HuH-7 (cell line): ENCODE measurements around the gene ICE2.

Experiments used
- DNase-seq: peaks from one replicate; pipeline ENCODE4 v3.0.0; 2011; ENCODE audit warnings: low spot score

Gene ICE2

DNA sequence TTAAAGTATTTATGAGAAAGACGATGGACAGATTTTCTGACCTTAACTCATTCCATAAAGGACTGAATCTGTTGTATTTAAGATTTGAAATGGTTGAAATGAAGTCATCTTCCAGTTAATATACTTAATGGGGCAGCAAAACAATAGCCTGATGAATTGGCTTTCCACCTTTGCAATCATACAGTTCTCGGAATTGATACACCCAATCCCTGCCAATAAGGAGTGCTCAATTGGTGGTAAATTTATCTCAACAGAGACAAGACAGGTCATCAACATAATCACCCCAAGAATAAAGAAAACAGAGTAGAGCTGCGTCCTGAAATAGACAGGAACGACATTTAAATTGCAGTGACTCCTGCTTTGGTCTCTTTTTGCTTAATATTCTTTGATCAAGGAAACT, 92.3 kb downstream of the ICE2 start:
- DNase-seq: no peak

DNA sequence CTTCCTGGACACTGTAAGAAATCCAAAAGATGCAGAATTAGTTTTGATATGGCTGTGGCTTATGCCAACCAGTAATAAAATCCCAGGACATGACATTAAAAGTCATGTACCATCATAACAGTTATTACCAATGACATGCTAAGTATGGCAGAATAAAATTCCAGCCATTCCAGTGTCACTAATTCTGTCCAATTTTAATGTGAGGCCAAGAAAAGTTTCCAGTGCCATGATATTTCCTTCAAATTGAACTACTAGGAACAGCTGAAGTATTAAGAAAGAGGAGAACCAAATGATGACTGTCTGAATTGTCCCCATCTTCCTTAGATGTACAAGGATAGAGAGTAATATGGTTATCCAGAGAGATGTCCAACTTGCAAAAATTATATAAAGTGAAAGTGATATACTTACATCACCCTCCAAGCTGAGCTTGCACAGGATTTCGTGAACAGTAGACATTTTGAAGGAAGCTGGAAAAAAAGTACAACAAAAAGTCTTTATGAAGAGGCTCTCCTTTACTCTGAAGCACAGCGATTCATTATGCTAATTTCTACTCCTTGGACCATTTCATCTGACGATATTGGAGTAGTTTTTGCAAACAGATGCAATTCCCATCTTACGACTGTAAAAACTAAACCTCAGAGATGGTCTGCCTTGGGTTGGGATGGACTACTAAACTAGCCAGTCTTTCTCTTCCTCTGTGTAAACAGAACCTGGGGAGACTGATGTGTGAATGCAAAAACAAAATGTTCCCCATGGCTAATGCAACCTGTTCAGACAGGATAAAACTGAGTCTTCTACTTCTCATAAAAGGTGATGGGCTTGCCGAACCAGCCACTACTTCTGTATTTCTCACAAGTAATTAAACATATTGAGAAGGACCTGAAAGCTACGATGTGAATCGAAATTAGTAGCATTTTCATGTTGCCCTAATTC, 93.1 kb downstream of the ICE2 start:
- no peak for DNase-seq

DNA sequence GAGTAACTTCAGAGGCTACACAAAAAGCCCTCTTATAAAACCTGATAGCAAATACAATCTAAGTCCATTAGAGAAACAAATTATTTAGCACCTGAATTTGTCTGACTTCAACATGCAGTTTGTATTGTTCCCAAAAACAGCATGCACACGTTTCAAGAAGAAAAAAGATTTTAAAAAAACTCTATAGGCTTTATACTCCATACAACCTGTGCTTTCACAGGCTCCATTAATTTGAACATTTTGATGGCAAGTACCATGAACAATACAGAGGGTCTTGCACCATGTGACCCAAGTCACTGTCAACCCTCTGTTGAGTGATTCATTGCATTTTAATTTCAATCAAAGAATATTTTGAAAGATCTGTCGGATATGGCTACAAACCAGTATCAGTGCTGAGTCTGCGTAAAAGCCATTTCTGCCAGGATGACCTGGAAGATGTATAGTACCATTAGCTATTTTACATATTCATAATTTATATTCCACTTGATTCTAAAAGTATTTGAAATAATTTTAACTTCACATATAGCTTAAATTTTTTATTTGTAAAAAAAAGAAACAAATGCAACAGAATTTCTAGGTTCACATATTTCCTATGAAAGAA, 94.3 kb downstream of the ICE2 start:
- DNase-seq: no peak

DNA sequence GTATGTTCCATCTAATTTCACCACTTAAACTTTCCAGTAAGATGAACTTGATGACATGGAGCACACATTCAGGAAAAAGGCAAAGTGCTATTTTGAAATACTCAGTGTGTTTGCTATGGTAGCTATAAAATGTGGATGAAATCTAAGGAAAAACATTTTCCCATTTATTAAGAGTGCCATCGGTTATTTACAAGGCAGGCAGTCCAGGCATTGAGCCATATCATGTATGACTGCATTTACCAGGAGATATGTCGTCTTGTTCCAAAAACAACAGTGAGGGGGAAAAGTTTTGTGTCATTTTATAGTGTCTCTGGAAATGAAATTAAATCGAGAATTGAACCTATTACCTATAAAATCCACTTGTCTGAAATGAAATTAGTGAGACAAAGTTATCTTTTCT, 94.9 kb downstream of the ICE2 start:
- DNase-seq: no peak

DNA sequence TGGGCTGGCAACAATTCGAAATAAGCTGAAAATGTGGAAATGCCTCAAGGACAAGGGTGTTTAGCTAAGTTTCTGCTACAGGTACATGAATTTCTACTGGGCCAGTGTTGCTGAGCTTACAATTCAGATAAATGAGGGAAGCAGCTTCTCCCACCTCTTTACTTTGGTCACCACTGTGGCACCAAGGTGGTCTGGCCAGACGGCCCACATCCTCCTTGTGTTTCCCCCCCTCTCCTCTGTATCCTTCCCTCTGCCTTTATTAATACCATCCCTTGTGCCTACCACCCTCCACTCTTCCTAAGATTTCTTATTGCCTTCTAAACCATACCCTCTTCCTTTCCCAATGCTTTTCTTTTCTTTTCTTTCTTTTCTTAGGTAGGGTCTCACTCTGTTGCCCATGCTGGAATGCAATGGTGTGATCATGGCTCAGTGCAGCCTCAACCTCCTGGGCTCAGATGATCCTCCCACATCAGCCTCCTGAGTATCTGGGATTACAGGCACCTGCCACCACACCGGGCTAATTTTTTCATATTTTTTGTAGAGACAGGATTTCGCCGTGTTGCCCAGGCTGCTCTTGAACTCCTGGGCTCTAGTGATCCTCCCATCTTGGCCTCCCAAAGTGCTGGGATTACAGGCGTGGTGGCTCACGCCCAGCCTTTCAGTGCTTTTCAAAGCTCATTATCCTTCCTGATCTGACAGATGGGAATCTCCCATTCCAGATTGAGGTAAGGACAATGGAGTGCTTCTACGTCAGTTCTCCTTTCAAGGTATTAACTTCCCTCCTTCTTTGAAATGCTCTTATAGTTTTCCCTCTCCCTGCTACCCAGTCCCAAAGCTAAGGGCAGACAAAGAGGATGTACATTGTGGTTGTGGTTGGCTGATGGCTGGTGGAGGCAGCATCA, 95.9 kb downstream of the ICE2 start:
- no peak for DNase-seq

DNA sequence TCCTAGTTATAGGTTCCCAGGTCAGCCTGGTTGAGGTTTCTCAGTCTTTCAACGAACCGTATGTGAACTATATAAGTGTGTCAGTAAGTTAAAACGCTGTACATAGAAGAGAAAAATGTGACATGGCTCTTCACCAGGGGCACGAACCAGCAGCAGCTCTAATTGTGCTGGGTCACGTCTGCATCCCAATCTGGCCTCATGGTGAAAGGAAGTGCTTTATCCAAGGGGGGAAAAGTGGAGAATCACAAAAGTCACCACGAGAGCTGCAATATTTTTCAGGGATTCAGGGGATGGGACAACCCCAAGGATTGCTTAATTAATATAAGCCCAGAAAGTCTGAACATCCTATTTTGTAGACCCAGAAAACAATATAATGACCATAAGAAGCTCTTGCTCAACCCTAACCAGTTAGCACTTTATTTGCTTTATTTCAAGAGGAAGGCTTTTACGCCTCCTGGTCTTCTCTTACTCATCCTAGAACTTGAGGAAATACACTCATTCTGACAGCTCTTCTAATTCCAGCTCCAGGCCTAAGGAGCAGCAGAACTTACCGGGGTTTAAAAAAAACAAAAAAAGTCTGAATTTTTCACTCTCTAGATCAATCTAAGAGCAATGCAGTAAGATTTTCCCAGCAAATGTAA, 97.7 kb downstream of the ICE2 start:
- DNase-seq: no peak

DNA sequence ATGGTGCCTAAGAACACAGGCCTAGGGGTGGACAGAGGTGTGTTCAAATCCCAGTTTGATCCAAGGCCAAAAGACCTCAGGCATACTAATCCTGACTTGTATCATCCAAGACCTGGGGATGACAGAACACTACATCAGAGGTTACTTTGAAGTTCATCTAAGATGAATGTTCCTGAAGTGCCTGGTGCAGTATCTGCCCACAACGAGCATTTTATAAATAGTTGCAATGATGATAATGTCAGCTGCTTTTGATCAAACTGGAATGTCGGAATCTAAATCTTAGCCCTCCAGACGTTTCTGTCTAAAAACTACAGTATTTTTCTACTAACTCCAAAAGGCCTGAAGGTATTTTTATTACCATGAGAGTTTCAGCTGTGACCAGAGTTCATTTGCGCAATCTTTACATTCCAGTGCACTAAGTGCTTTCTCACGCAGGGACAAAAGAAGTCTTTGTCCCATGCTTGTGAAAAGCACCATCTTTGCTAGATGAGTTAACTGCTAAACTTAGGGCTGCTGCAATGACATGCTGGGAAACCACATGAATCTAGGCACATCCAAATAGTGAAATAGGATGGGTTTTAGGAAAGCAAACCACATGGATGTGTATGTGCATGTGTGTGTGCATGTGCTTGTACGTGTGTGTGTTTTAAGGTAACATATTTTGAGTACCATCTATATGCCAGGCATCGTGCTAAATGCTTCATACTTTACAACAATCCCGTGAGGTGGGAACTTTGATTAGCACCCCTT, 99.2 kb downstream of the ICE2 start:
- DNase-seq: peak; percentile 64

DNA sequence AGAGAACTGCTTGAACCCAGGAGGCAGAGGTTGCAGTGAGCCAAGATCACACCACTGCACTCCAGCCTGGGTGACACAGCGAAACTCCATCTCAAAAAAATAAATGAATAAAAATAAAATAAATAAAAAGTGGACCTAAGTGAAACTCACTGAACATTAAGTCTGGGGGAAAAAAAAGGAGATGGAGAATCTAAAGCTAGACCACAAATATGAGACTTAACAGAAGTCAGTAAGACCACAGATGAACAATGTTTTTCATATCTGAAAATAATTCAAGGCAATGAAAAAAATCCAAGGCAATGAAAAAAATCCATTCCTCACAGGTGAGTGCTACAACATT, 99.8 kb downstream of the ICE2 start:
- DNase-seq: no peak

DNA sequence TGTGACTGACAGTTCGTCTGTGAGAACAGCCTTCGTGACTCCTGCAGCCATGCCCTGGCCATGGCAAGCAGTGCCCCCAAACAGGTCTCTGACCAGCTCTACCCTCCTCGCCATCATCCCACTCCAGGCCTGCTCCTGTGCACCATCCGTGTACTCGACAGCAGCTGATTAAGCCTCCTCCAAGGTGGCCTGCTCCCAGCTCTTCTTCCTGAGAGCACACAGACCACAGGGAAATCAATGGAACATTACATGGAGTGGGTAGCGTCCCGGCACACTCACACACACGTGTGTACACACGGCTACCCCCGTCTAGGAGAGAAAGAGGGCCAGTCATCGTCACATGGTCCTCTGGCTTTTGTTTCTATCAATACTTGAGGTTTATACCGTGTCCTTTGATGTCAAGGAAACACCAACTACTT, 102.3 kb downstream of the ICE2 start:
- no peak for DNase-seq

DNA sequence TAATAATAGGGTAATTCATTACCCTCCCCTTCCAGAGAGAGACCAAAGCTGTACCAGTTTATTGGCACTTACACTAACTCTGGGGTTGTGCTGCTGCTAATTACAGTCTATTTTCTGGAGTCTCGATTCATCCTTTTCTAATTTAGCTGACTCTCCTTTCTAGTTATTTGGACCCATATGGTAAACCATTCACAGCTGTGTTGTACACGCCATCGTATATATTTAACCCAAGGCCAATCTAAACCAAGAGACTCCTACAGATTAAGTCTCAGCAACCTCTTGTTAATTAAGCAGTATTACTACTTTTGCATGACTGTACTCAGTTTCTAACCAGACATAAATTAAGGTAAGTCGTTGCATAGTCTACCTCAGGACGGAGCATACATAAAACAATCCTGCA, 103.6 kb downstream of the ICE2 start:
- DNase-seq: no peak

DNA sequence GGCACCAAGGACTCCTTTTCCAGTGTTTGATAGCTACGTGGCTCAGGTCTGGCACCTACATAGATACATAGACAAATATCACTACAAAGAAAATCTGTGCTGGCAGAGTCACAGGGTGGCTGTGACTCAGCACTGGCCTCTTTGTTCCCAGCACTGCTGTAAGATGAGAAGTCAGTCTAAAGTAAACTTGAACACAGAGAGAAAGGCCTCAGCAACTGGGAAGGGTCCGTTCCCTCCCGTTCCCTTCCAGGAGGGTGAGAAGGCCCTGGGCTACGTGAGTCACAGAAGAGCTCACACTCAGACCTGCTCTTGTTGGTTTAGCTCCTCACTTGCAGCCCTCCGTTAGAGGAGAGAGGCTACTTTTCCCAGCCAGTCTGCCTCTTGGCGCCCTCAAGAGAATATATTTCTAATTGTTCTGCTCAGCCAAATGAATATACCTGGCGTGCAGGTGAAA, 104.3 kb downstream of the ICE2 start:
- peak; percentile 69 for DNase-seq

DNA sequence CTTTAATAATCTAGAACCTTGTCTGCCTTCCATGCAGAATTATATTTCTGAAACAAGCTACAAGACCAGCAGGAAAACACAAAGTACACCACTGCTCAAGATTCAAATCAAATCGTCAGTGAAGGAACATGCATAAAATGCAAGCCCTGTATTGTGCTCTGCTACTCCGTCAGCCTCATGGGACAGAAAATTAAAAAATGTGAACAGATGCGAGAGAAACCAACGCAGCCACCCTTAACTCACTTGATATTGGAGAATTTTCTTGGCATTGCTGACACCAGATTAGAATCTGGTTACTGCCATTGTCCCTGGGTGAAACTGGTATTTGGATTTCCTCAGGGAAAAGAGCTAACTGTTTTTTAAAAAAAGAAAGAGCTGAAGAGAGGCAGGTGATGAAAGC, 104.7 kb downstream of the ICE2 start:
- no peak for DNase-seq

DNA sequence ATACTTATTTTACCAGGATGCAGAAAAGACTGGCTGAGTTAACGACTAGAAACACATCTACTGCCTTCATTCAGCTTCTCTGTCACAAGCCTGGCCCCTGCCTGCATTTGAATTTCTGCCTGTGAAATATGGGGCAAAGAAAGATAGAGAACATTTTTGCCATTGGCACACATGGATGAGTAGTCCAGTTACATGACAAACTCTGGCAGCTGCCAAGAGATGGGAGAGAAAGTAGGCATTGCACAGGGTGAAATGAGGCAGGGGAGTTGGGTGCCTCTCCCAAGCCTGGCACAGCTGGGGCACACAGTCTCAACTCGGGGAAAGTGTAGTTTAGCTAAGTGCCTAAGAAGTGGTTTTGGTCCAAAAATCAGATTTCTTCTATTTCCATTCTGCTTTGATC, 105.2 kb downstream of the ICE2 start:
- no peak for DNase-seq

DNA sequence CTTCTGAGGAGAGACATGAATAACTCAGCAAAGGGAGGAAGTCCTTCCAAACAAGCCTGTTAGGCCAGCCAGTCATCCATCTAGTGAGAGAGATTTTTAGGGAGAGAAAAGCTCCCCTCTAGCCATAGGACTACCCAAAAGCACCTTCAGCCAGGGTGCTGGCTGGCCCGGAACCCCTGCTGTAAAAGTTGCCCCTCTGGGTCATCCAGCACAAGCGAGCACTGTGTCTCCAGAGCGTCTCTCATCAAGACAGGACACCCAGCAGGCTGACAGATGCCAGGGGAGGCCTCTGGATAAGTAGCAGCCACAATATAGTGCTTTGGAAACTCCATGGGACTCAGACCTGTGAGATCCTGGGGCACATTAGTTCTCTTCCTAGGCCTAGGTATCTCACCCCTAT, 105.6 kb downstream of the ICE2 start:
- DNase-seq: no peak

DNA sequence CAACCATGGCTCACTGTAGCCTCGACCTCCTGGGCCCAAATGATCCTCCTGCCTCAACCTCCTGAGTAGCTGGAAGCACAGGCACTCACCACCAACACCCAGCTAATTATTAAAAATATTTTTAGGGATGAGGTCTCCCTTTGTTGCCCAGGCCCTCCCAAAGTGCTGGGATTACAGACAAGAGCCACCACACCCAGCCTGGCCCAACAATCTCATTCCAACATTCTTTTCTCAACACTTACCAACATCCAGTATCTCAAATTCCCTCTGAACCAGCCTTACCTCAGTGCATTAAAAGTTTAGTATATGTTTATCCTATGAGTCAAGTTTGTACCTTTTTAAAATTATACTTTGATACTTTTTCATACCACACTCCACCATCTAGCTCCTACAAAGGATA, 106.2 kb downstream of the ICE2 start:
- no peak for DNase-seq

DNA sequence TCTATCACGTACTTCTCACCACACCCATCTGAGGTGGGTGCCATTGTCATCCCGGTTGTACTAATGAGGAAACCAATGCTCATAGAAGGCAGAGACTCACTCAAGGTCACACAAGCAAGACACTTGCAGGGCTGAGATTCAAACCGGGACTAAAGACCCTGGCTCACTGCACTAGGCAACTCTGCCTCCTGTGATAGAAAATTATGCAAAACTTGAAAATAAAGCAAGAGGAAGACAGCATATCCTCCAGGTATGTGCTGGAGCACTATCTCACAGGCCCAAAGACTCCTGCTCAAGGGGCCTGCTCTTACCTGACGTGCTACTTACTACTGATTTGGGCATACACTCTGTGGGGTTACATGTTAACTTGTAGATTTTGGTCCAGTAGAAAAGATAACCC, 106.7 kb downstream of the ICE2 start:
- no peak for DNase-seq

DNA sequence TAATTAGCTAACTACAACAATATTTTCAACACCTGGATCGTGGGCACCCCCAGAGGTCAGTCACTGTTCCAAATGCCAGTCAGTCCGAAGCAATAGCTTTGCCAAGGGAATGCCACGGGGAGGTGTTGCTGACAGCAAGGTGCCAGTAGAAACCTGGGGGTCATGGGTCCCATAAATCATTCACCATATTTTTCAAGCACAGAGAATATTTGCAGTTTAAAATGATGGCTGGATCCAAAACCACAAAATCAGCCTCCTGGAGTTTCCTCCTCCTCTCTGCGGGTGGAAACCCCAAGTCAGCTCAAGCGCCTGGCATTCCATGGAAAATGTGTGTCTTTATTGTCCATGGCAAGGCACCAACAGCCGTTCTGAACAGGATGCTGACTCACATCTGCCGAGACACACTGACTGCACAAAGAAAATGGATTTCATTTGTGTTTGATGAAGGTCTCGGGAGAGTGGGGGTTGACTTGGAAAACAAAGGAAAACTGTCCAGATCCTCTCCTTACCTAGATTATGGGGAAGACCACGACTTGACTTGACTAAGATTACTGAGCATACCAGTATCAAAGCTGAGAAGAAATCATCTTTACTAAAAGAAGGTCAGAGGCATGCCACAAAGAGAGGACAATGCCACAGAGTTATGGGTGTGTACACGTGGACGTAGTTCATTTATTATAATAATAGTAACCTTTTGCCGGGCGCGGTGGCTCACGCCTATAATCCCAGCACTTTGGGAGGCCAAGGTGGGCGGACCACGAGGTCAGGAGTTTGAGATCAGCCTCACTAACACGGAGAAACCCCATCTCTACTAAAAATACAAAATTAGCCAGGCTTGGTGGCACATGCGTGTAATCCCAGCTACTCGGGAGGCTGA, 107.5 kb downstream of the ICE2 start:
- no peak for DNase-seq

DNA sequence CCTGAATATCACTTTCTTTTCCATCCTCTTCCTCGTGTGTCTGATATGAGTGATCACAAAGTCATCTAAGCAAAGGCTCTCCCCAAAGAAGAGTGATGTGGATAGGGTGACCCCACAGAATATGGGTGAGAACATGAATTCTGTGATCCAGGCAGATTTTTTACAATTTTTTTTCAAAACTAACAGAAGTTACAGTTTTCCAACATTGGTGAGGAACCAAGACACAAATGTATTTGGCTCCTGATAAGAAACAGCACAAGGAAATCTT, 108.1 kb downstream of the ICE2 start:
- no peak for DNase-seq

DNA sequence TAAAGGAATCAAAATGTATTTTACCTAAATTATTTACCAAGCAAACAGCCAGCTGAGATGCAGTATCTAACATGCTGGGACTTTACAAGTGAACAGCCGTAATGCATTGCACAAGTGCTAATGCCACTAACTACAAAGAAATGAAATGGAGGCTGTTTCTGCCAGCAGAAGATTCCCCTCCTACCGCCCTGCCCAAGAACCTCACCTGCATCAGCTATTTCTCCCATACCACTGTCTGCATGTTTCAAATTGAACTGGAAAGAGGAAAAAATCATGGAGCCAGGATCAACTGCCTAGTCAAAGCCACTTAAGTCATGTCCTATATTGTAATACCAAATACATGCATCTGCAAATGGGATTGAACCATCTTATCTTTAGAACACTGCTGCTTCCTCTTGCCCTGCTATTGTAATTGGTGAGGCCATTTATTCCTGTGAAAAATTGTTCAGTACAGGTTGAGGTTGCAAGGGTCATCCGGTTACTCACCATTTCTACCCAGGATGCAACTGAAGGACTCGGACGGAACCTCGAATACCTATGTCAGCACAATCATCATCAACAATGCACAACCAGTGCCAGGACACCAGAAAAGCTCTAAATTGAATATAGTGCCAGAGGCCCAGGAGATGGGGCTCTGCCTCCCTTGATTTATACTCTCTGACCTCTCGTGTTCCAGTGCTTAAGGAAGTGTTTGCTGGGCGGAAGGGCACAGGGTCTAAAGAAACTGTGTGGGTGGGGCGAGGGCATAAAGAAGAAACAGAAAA, 108.7 kb downstream of the ICE2 start:
- no peak for DNase-seq

DNA sequence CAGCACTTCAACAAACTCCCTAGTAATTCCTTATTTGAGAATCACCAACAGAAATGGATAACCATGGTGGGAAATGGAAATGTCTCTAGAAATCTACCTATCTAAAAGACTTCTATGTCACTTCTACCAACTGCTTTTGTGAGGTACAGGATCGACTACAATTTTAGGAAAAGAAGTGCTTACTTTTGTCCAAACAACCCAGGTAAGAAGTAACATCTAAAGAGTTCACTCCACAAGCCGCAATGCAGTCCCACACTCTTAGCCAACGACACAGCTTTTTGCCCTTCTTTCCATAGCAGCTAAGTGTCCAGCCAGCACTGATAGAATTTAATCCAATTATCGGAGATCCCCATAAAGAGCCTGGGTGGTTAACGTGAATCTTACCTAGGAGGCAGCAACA, 109.2 kb downstream of the ICE2 start:
- no peak for DNase-seq
